ENCODE results near the gene CELF1.

The CELF1 gene

DNA sequence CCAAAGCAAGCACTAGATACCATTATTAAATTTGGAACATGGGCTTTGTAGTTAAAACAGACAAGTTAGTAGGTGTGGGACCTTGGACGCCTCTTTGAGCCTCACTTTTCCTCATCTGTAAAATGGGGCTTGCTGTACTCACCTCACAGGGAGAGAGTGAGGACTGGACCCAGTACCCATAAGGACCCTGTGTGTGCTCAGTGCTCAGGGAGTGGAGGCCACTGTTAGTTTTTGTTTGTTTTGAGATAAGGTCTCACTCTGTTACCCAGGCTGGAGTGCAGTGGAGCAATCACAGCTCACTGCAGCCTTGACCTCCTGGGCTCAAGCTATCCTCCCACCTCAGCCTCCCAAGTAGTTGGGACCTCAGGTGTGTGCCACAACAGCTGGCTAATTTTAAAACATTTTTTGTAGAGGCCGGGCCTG lies 112.9 kb downstream of the CELF1 start:
- H3K27me3 ChIP-seq (ENCODE audit: insufficient read depth, low read length): no peaks in the 10 kb centered on the region
- no peaks in the 10 kb centered on the region for H3K36me3 ChIP-seq (ENCODE audit: insufficient read depth, low read length)
- peaks cover 15% of the 10 kb centered on the region for H3K4me1 ChIP-seq (ENCODE audit: insufficient read depth, low read length, severe bottlenecking)
- H3K9me2 ChIP-seq (ENCODE audit: low read depth, low read length): no peaks in the 10 kb centered on the region
- no peak overlapping the region for H3K4me2 ChIP-seq (ENCODE audit: low read length)
- H3K27ac ChIP-seq (ENCODE audit: low read depth, low read length, poor library complexity, severe bottlenecking): no peak overlapping the region
- no peak overlapping the region for H3K4me3 ChIP-seq (ENCODE audit: low read depth, low read length, poor library complexity, severe bottlenecking)
- no peaks in the 10 kb centered on the region for H4K20me1 ChIP-seq (ENCODE audit: insufficient read depth, low read length)
- H3K9me3 ChIP-seq (ENCODE audit: low read length): no peaks in the 10 kb centered on the region
- H2AFZ ChIP-seq (ENCODE audit: low read length): no peak overlapping the region
- no peaks in the 10 kb centered on the region for H3F3A ChIP-seq (ENCODE audit: insufficient read depth, low read length)
- H3K79me2 ChIP-seq (ENCODE audit: insufficient read depth, low read length): no peaks in the 10 kb centered on the region
- no peak overlapping the region for H3K9ac ChIP-seq (ENCODE audit: low read length)
- TF ChIP-seq EZH2 (IDR thresholded peaks at IDR 0.05; ENCODE audit: borderline replicate concordance, low read length): no peak
- TF ChIP-seq, protein P1, sequence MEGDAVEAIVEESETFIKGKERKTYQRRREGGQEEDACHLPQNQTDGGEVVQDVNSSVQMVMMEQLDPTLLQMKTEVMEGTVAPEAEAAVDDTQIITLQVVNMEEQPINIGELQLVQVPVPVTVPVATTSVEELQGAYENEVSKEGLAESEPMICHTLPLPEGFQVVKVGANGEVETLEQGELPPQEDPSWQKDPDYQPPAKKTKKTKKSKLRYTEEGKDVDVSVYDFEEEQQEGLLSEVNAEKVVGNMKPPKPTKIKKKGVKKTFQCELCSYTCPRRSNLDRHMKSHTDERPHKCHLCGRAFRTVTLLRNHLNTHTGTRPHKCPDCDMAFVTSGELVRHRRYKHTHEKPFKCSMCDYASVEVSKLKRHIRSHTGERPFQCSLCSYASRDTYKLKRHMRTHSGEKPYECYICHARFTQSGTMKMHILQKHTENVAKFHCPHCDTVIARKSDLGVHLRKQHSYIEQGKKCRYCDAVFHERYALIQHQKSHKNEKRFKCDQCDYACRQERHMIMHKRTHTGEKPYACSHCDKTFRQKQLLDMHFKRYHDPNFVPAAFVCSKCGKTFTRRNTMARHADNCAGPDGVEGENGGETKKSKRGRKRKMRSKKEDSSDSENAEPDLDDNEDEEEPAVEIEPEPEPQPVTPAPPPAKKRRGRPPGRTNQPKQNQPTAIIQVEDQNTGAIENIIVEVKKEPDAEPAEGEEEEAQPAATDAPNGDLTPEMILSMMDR (IDR thresholded peaks at IDR 0.05; ENCODE audit: low read length): no peak

DNA sequence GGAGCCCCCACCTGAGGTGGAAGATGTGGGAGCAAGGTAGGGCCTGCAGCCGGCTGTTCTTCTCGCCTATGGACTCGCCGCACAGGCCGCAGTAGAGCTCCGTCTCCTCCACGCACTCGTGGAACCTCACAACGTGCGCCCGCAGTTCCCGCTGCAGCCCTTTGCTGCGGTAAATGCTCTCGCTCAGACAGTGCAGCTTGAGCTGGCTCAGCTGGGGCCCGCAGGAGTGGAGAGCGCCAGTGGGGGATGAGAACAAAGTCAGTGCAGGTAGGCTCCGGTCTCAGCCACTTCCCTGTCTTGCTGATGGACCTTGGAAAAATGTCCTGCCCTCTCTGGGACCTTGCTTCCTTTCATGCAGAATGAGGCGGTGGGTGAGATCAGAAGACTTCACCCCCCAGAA lies 114.2 kb downstream of the CELF1 start:
- H3K4me3 ChIP-seq (ENCODE audit: low read depth, low read length, poor library complexity, severe bottlenecking): no peak overlapping the region
- H4K20me1 ChIP-seq (ENCODE audit: insufficient read depth, low read length): no peaks in the 10 kb centered on the region
- no peak overlapping the region for H3K27ac ChIP-seq (ENCODE audit: low read depth, low read length, poor library complexity, severe bottlenecking)
- TF ChIP-seq EZH2 (IDR thresholded peaks at IDR 0.05; ENCODE audit: borderline replicate concordance, low read length): no peak
- TF ChIP-seq, protein P1 (IDR thresholded peaks at IDR 0.05; ENCODE audit: low read length): no peak
- no peaks in the 10 kb centered on the region for H3K79me2 ChIP-seq (ENCODE audit: insufficient read depth, low read length)
- peaks cover 10% of the 10 kb centered on the region for H3K4me1 ChIP-seq (ENCODE audit: insufficient read depth, low read length, severe bottlenecking)
- no peaks in the 10 kb centered on the region for H3K27me3 ChIP-seq (ENCODE audit: insufficient read depth, low read length)
- H2AFZ ChIP-seq (ENCODE audit: low read length): no peak overlapping the region
- no peaks in the 10 kb centered on the region for H3K9me2 ChIP-seq (ENCODE audit: low read depth, low read length)
- H3K4me2 ChIP-seq (ENCODE audit: low read length): no peak overlapping the region
- no peaks in the 10 kb centered on the region for H3F3A ChIP-seq (ENCODE audit: insufficient read depth, low read length)
- H3K36me3 ChIP-seq (ENCODE audit: insufficient read depth, low read length): no peaks in the 10 kb centered on the region
- H3K9me3 ChIP-seq (ENCODE audit: low read length): no peaks in the 10 kb centered on the region
- H3K9ac ChIP-seq (ENCODE audit: low read length): no peak overlapping the region

DNA sequence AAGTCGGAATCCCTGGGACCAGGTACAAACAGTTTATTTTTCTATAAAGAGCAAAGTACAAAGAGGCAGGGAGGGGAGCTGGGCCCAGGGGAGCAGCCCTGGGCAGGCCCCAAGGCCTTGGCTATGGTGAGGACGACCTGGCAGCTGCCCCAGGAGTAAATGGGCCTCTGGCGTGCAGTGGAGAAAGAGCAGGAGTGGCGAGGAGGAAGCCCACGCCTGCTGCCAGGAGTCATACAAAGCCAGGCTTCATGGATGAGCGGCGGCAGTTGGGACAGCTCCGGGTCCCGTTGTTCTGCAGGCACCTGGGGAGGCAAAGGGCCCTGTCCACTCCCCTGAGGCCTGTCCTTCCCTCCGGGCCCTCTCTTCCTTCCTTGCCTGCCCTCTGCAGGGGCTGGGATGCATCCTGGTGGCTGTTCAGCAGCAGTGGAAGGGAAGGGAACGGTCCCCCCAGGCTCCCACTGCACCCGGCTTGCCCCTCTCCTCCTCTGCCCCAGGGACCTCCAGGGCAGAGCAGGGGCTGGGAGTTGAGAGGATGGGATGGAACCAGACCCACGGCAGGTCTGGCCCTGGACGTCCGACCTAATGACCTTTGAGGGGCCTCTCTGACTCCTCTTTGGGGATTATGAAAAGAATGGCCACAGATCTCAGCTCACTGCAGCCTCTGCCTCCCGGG lies 115.0 kb downstream of the CELF1 start:
- H3K27ac ChIP-seq (ENCODE audit: low read depth, low read length, poor library complexity, severe bottlenecking): no peak overlapping the region
- H2AFZ ChIP-seq (ENCODE audit: low read length): no peak overlapping the region
- H3K79me2 ChIP-seq (ENCODE audit: insufficient read depth, low read length): no peaks in the 10 kb centered on the region
- no peaks in the 10 kb centered on the region for H3K36me3 ChIP-seq (ENCODE audit: insufficient read depth, low read length)
- H3K4me2 ChIP-seq (ENCODE audit: low read length): no peak overlapping the region
- no peak overlapping the region for H3K9ac ChIP-seq (ENCODE audit: low read length)
- H3K27me3 ChIP-seq (ENCODE audit: insufficient read depth, low read length): no peaks in the 10 kb centered on the region
- peaks cover 2% of the 10 kb centered on the region for H3K4me1 ChIP-seq (ENCODE audit: insufficient read depth, low read length, severe bottlenecking)
- H3K4me3 ChIP-seq (ENCODE audit: low read depth, low read length, poor library complexity, severe bottlenecking): no peak overlapping the region
- no peaks in the 10 kb centered on the region for H3K9me2 ChIP-seq (ENCODE audit: low read depth, low read length)
- TF ChIP-seq, protein P1 (IDR thresholded peaks at IDR 0.05; ENCODE audit: low read length): no peak
- no peak for TF ChIP-seq EZH2 (IDR thresholded peaks at IDR 0.05; ENCODE audit: borderline replicate concordance, low read length)
- H3K9me3 ChIP-seq (ENCODE audit: low read length): no peaks in the 10 kb centered on the region
- no peaks in the 10 kb centered on the region for H4K20me1 ChIP-seq (ENCODE audit: insufficient read depth, low read length)
- H3F3A ChIP-seq (ENCODE audit: insufficient read depth, low read length): no peaks in the 10 kb centered on the region
